Neural cell (in vitro differentiated cells): ENCODE measurements around the gene ECHDC3. TPM values are rescaled to one million over a fixed set of nuclear protein-coding genes. Genes with fewer than 3 reads are reported as not detected.

Experiments
- H2AFZ ChIP-seq: fragments of 200-600, 300-800 bp; sonication (generic), shearing (Covaris generic); 2 replicates; pipeline ENCODE4 v1.6.0; 2014; ENCODE audit warnings: low read depth, mild to moderate bottlenecking, antibody characterized with exemption, low read length, moderate library complexity
- H3F3A ChIP-seq: fragments of 200-600 bp; shearing (Covaris generic); 2 replicates; pipeline ENCODE4 v1.6.1; 2016; ENCODE audit warnings: mild to moderate bottlenecking, moderate library complexity, mixed read lengths, antibody characterized with exemption, low read length; ENCODE audit not compliant: insufficient read depth, poor library complexity, severe bottlenecking
- H3K27ac ChIP-seq: fragments of 200-600, 300-800 bp; sonication (generic), shearing (Covaris generic); 2 replicates; pipeline ENCODE4 v1.5.1; 2014; ENCODE audit warnings: mild to moderate bottlenecking, low read length, moderate library complexity
- H3K27me3 ChIP-seq: fragments of 300-800, 200-600 bp; sonication (generic), shearing (Covaris generic); 2 replicates; pipeline ENCODE4 v1.6.0; 2014; ENCODE audit warnings: mild to moderate bottlenecking, low read depth, low read length, moderate library complexity; ENCODE audit not compliant: insufficient read depth
- H3K36me3 ChIP-seq: fragments of 300-800, 200-600 bp; sonication (generic), shearing (Covaris generic); 2 replicates; pipeline ENCODE4 v1.5.1; 2014; ENCODE audit warnings: mild to moderate bottlenecking, antibody characterized with exemption, low read length, moderate library complexity; ENCODE audit not compliant: insufficient read depth
- H3K4me2 ChIP-seq: fragments of 300-800, 200-600 bp; sonication (generic), shearing (Covaris generic); 2 replicates; pipeline ENCODE4 v1.6.0; 2014; ENCODE audit warnings: mild to moderate bottlenecking, low read length
- H3K4me3 ChIP-seq: fragments of 300-800, 200-600 bp; sonication (generic), shearing (Covaris generic); 2 replicates; pipeline ENCODE4 v1.5.1; 2014; ENCODE audit warnings: mild to moderate bottlenecking, low read length, moderate library complexity
- H3K79me2 ChIP-seq: fragments of 200-600 bp; shearing (Covaris generic); replicated peaks from 2 replicates; pipeline ENCODE4 v1.6.0; 2014; ENCODE audit warnings: mild to moderate bottlenecking, low read length, moderate library complexity; ENCODE audit not compliant: insufficient read depth
- H3K9ac ChIP-seq: fragments of 300-800, 200-600 bp; sonication (generic), shearing (Covaris generic); 2 replicates; pipeline ENCODE4 v1.6.1; 2016; ENCODE audit warnings: mild to moderate bottlenecking, low read length, mixed read lengths
- H3K9me2 ChIP-seq: fragments of 200-600 bp; shearing (Covaris generic); 2 replicates; pipeline ENCODE4 v1.6.1; 2016; ENCODE audit warnings: mild to moderate bottlenecking, low read length, mixed read lengths; ENCODE audit not compliant: insufficient read depth
- H3K9me3 ChIP-seq: fragments of 200-600, 300-800 bp; sonication (generic), shearing (Covaris generic); 2 replicates; pipeline ENCODE4 v1.6.1; 2016; ENCODE audit warnings: mild to moderate bottlenecking, mixed run types, low read length, moderate library complexity, mixed read lengths
- H4K20me1 ChIP-seq: fragments of 200-600 bp; shearing (Covaris generic); 2 replicates; pipeline ENCODE4 v1.6.1; 2016; ENCODE audit warnings: mild to moderate bottlenecking, mixed run types; ENCODE audit not compliant: insufficient read depth
- EP300 ChIP-seq: fragments of 450-650 bp; conservative IDR thresholded peaks from 2 replicates; pipeline ENCODE4 v1.6.1; 2014; ENCODE audit warnings: antibody characterized with exemption, mild to moderate bottlenecking, moderate library complexity; ENCODE audit not compliant: poor library complexity, severe bottlenecking
- EZH2 ChIP-seq: fragments of 200-600, 300-800 bp; shearing (Covaris generic), sonication (generic); IDR thresholded peaks from 2 replicates; pipeline ENCODE4 v1.6.1; 2014; ENCODE audit warnings: antibody characterized with exemption, low read length, borderline replicate concordance, mild to moderate bottlenecking; ENCODE audit not compliant: insufficient read depth, poor library complexity, severe bottlenecking
- MXI1 ChIP-seq: fragments of 450-650 bp; conservative IDR thresholded peaks from 2 replicates; pipeline ENCODE4 v1.6.1; 2014; ENCODE audit warnings: antibody characterized with exemption, mild to moderate bottlenecking; ENCODE audit not compliant: poor library complexity, severe bottlenecking
- POLR2AphosphoS5 ChIP-seq: IDR thresholded peaks from 2 replicates; pipeline ENCODE4 v1.6.1; 2012
- RAD21 ChIP-seq: fragments of 450-650 bp; conservative IDR thresholded peaks from 2 replicates; pipeline ENCODE4 v1.6.1; 2014; ENCODE audit warnings: antibody characterized with exemption, mild to moderate bottlenecking, moderate library complexity
- SMC3 ChIP-seq: fragments of 450-650 bp; conservative IDR thresholded peaks from 2 replicates; pipeline ENCODE4 v1.6.1; 2014; ENCODE audit warnings: antibody characterized with exemption, mild to moderate bottlenecking, moderate library complexity; ENCODE audit not compliant: poor library complexity
- TAF1 ChIP-seq: IDR thresholded peaks from 2 replicates; pipeline ENCODE4 v1.6.1; 2012; ENCODE audit warnings: low read depth
- polyA plus RNA-seq: library from polyadenylated mRNA; depleted of rRNA; stranded (reverse); fragments of >200 nt; gene quantifications from 2 replicates; pipeline ENCODE4 v1.2.3, GENCODE V29; 2014
- TF ChIP-seq, protein P1 (sequence below): IDR thresholded peaks from 2 replicates; pipeline ENCODE4 v1.6.1; 2012; ENCODE audit warnings: borderline replicate concordance
- TF ChIP-seq, protein P2 (sequence below): fragments of 450-650 bp; IDR thresholded peaks from 2 replicates; pipeline ENCODE4 v1.5.1; 2014; ENCODE audit warnings: antibody characterized with exemption, mild to moderate bottlenecking, moderate library complexity; ENCODE audit not compliant: poor library complexity, severe bottlenecking

The ECHDC3 gene
- polyA plus RNA-seq, 1 donor from 2014 or later: not detected

DNA sequence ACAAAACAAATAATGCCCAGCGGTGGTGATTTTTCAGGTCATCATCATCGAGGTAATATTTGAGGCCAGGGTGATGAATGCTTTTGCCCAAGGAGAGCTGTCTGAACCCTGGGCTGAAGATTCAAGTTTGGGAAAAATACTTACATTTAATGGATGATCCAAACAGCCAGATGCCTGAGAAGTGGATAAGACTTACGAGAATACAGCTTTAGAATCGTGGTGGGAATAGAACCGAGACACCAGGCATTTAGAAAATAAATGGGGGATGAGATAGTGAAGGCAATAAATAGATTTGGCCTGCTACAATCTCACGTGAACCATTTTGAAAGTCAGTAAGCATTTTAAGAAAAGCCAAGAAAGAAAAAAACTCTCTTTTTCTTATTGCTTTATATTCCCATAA is 68.8 kb downstream of the ECHDC3 start:
- Histone ChIP-seq H2AFZ (no peak overlapping the region), H3K9ac (no peak overlapping the region), H3F3A (no peaks in the 10 kb centered on the region), H3K36me3 (no peaks in the 10 kb centered on the region), H3K27me3 (no peaks in the 10 kb centered on the region), H3K9me3 (no peaks in the 10 kb centered on the region), H3K27ac (no peak overlapping the region), H3K9me2 (no peaks in the 10 kb centered on the region), H4K20me1 (no peaks in the 10 kb centered on the region), H3K79me2 (no peaks in the 10 kb centered on the region), H3K4me3 (no peak overlapping the region), H3K4me2 (no peak overlapping the region)
- TF ChIP-seq POLR2AphosphoS5 (no peak), EZH2 (no peak), EP300 (no peak), SMC3 (no peak), RAD21 (no peak)

DNA sequence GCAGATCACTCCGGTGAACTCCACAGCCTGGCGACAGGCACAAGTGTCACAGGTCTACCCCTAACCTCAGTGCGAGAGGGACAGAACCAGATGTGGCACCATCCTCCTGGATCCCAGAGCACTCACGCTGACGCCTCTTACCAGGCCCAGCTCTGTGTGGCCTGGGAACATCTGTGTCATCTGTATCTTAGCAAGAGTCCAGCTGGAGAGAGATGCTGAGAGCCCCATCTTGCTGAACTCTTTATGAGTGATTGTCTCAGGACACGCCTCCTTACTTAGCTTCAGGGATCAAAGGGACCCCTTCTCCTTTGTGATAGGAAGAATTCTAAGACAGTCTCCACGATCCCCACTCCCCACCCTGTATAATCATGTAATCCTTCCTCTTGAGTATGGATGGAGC is 71.0 kb downstream of the ECHDC3 start:
- Histone ChIP-seq H2AFZ (no peak overlapping the region), H4K20me1 (no peaks in the 10 kb centered on the region)
- TF ChIP-seq RAD21: no peak
- TF ChIP-seq MXI1: no peak
- TF ChIP-seq TAF1: no peak
- no peak for TF ChIP-seq EZH2
- TF ChIP-seq EP300: no peak
- TF ChIP-seq POLR2AphosphoS5: no peak
- TF ChIP-seq, protein P1, sequence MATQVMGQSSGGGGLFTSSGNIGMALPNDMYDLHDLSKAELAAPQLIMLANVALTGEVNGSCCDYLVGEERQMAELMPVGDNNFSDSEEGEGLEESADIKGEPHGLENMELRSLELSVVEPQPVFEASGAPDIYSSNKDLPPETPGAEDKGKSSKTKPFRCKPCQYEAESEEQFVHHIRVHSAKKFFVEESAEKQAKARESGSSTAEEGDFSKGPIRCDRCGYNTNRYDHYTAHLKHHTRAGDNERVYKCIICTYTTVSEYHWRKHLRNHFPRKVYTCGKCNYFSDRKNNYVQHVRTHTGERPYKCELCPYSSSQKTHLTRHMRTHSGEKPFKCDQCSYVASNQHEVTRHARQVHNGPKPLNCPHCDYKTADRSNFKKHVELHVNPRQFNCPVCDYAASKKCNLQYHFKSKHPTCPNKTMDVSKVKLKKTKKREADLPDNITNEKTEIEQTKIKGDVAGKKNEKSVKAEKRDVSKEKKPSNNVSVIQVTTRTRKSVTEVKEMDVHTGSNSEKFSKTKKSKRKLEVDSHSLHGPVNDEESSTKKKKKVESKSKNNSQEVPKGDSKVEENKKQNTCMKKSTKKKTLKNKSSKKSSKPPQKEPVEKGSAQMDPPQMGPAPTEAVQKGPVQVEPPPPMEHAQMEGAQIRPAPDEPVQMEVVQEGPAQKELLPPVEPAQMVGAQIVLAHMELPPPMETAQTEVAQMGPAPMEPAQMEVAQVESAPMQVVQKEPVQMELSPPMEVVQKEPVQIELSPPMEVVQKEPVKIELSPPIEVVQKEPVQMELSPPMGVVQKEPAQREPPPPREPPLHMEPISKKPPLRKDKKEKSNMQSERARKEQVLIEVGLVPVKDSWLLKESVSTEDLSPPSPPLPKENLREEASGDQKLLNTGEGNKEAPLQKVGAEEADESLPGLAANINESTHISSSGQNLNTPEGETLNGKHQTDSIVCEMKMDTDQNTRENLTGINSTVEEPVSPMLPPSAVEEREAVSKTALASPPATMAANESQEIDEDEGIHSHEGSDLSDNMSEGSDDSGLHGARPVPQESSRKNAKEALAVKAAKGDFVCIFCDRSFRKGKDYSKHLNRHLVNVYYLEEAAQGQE: no peak
- TF ChIP-seq, protein P2, sequence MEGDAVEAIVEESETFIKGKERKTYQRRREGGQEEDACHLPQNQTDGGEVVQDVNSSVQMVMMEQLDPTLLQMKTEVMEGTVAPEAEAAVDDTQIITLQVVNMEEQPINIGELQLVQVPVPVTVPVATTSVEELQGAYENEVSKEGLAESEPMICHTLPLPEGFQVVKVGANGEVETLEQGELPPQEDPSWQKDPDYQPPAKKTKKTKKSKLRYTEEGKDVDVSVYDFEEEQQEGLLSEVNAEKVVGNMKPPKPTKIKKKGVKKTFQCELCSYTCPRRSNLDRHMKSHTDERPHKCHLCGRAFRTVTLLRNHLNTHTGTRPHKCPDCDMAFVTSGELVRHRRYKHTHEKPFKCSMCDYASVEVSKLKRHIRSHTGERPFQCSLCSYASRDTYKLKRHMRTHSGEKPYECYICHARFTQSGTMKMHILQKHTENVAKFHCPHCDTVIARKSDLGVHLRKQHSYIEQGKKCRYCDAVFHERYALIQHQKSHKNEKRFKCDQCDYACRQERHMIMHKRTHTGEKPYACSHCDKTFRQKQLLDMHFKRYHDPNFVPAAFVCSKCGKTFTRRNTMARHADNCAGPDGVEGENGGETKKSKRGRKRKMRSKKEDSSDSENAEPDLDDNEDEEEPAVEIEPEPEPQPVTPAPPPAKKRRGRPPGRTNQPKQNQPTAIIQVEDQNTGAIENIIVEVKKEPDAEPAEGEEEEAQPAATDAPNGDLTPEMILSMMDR: no peak
- no peak for TF ChIP-seq SMC3

More for the DNA sequence above, 71.0 kb downstream of the ECHDC3 start:
- no peak overlapping the region for H3K4me2 ChIP-seq
- H3K27ac ChIP-seq: no peak overlapping the region
- H3K4me3 ChIP-seq: no peak overlapping the region
- H3K9me3 ChIP-seq: no peaks in the 10 kb centered on the region
- no peaks in the 10 kb centered on the region for H3F3A ChIP-seq
- no peak overlapping the region for H3K9ac ChIP-seq
- H3K79me2 ChIP-seq: no peaks in the 10 kb centered on the region
- H3K27me3 ChIP-seq: no peaks in the 10 kb centered on the region
- H3K9me2 ChIP-seq: no peaks in the 10 kb centered on the region
- no peaks in the 10 kb centered on the region for H3K36me3 ChIP-seq

Other genes with a start within 250 kb of the ECHDC3 start
- gene USP6NL, start 130.7 kb upstream of the ECHDC3 start, polyA plus RNA-seq: 36.0 and 39.9 TPM in 2 replicates
- gene PROSER2, start 81.0 kb downstream of the ECHDC3 start, polyA plus RNA-seq: 0.20 and 1.1 TPM in 2 replicates